GM23338 (cell line): ENCODE data around the gene NANS. TPM values are rescaled to one million over a fixed set of nuclear protein-coding genes. Genes with fewer than 3 reads are reported as not detected.

Experiments
- ATAC-seq: fragments of 200-7000 bp; cut with Tn5 transposase; 3 replicates; pipeline ENCODE4 v1.9.1; 2020
- DNase-seq: peaks from one replicate; pipeline ENCODE4 v3.0.0-alpha.2; 2015; ENCODE audit warnings: low spot score
- H2AFZ ChIP-seq: fragments of 200-600 bp; sonication (generic); 2 replicates; pipeline ENCODE4 v1.8.0; 2016; ENCODE audit warnings: antibody characterized with exemption, mild to moderate bottlenecking, moderate library complexity
- H3F3A ChIP-seq: fragments of 200-600 bp; sonication (generic); replicated peaks from 2 replicates; pipeline ENCODE4 v1.8.0; 2017; ENCODE audit warnings: antibody characterized with exemption, mixed run types, low read depth
- H3K27ac ChIP-seq: fragments of 200-600 bp; sonication (generic); 2 replicates; pipeline ENCODE4 v1.6.1; 2016; ENCODE audit warnings: low read depth
- H3K27me3 ChIP-seq: fragments of 200-600 bp; sonication (generic); 2 replicates; pipeline ENCODE4 v1.8.0; 2016; ENCODE audit warnings: mild to moderate bottlenecking, mixed run types, moderate library complexity; ENCODE audit not compliant: insufficient read depth
- H3K36me3 ChIP-seq: fragments of 200-600 bp; sonication (generic); 2 replicates; pipeline ENCODE4 v1.8.0; 2016; ENCODE audit warnings: mild to moderate bottlenecking; ENCODE audit not compliant: insufficient read depth
- H3K4me1 ChIP-seq: fragments of 200-600 bp; sonication (generic); 2 replicates; pipeline ENCODE4 v1.8.0; 2016; ENCODE audit warnings: mild to moderate bottlenecking, moderate library complexity; ENCODE audit not compliant: insufficient read depth
- H3K4me2 ChIP-seq: fragments of 200-600 bp; sonication (generic); 2 replicates; pipeline ENCODE4 v1.7.1; 2017; ENCODE audit warnings: mixed run types
- H3K4me3 ChIP-seq: fragments of 200-600 bp; sonication (generic); 2 replicates; pipeline ENCODE4 v1.6.1; 2016; ENCODE audit warnings: mixed run types
- H3K79me2 ChIP-seq: fragments of 200-600 bp; sonication (generic); replicated peaks from 2 replicates; pipeline ENCODE4 v1.8.0; 2017; ENCODE audit warnings: mild to moderate bottlenecking; ENCODE audit not compliant: insufficient read depth
- H3K9me2 ChIP-seq: fragments of 200-600 bp; sonication (generic); 2 replicates; pipeline ENCODE4 v1.8.0; 2017; ENCODE audit not compliant: insufficient read depth
- H4K20me1 ChIP-seq: fragments of 200-600 bp; sonication (generic); replicated peaks from 2 replicates; pipeline ENCODE4 v1.8.0; 2017; ENCODE audit warnings: mild to moderate bottlenecking; ENCODE audit not compliant: insufficient read depth
- H3K27ac Mint-ChIP-seq: 2 replicates; pipeline ENCODE4 v1.8.0; 2020; ENCODE audit warnings: inconsistent platforms, mild to moderate bottlenecking, moderate library complexity, mixed read lengths
- H3K27me3 Mint-ChIP-seq: 3 replicates; pipeline ENCODE4 v1.8.0; 2022; ENCODE audit warnings: low read depth, mild to moderate bottlenecking, moderate library complexity, mixed read lengths, inconsistent platforms; ENCODE audit not compliant: insufficient read depth, poor library complexity
- H3K36me3 Mint-ChIP-seq: 3 replicates; pipeline ENCODE4 v1.8.0; 2021; ENCODE audit warnings: low read depth, mild to moderate bottlenecking, inconsistent platforms, moderate library complexity, mixed read lengths
- H3K4me1 Mint-ChIP-seq: 3 replicates; pipeline ENCODE4 v1.8.0; 2020; ENCODE audit warnings: mild to moderate bottlenecking, inconsistent platforms, mixed read lengths
- H3K4me3 Mint-ChIP-seq: 3 replicates; pipeline ENCODE4 v1.8.0; 2021; ENCODE audit warnings: moderate library complexity, mild to moderate bottlenecking, inconsistent platforms, mixed read lengths
- H3K9me3 Mint-ChIP-seq: 3 replicates; pipeline ENCODE4 v1.8.0; 2020; ENCODE audit warnings: moderate library complexity, mild to moderate bottlenecking, inconsistent platforms, mixed read lengths
- CREB1 ChIP-seq: fragments of 250-450 bp; sonication (Bioruptor Pico); IDR thresholded peaks from 2 replicates; pipeline ENCODE4 v1.5.0; 2020; ENCODE audit warnings: low read depth, mild to moderate bottlenecking, moderate library complexity
- CTCF ChIP-seq, 2 experiments: fragments of 200-600 bp in 1 of 2; sonication (generic) in 1 of 2; conservative IDR thresholded peaks; 2 replicates each; pipeline versions ENCODE4 v1.5.1 to v1.6.1; 2016 to 2017; ENCODE audit warnings: antibody characterized with exemption in 2 of 2, low read depth in 2 of 2, mild to moderate bottlenecking in 2 of 2, moderate library complexity in 1 of 2
- ETS1 ChIP-seq: IDR thresholded peaks from 2 replicates; pipeline ENCODE4 v1.6.1; 2016; ENCODE audit warnings: antibody characterized with exemption
- EZH2phosphoT487 ChIP-seq: fragments of 200-600 bp; sonication (generic); IDR thresholded peaks from one replicate; pipeline ENCODE4 v1.8.1; 2018; ENCODE audit warnings: antibody characterized with exemption; ENCODE audit not compliant: unreplicated experiment
- JUNB ChIP-seq: IDR thresholded peaks from one replicate; pipeline ENCODE4 v1.6.1; 2016; ENCODE audit warnings: antibody characterized with exemption; ENCODE audit not compliant: unreplicated experiment
- NANOG ChIP-seq: IDR thresholded peaks from 2 replicates; pipeline ENCODE4 v1.6.1; 2016; ENCODE audit warnings: antibody characterized with exemption, borderline replicate concordance
- POLR2AphosphoS5 ChIP-seq: IDR thresholded peaks from 2 replicates; pipeline ENCODE4 v1.6.1; 2016; ENCODE audit warnings: antibody characterized with exemption, low read depth
- REST ChIP-seq: IDR thresholded peaks from one replicate; pipeline ENCODE4 v1.6.1; 2018; ENCODE audit warnings: antibody characterized with exemption; ENCODE audit not compliant: unreplicated experiment
- ZNF114 ChIP-seq: fragments of 250-450 bp; sonication (Bioruptor Pico); IDR thresholded peaks from 2 replicates; pipeline ENCODE4 v1.5.0; 2020; ENCODE audit warnings: mild to moderate bottlenecking, moderate library complexity
- ZNF331 ChIP-seq: fragments of 250-450 bp; sonication (Bioruptor Pico); IDR thresholded peaks from 2 replicates; pipeline ENCODE4 v1.5.0; 2020; ENCODE audit warnings: low read depth, mild to moderate bottlenecking, moderate library complexity
- ZNF462 ChIP-seq: fragments of 250-450 bp; sonication (Bioruptor Pico); IDR thresholded peaks from 2 replicates; pipeline ENCODE4 v1.5.0; 2020; ENCODE audit warnings: mild to moderate bottlenecking, moderate library complexity
- polyA plus RNA-seq: library from polyadenylated mRNA; unstranded; fragments of >200 nt; fragmentation: Nextera tagmentation; extraction: Ambion mirVana; gene quantifications from 2 replicates; pipeline ENCODE4 v1.2.1, GENCODE V29; 2016
- total RNA-seq: library from RNA; depleted of rRNA; stranded (reverse); fragments of >200 nt; shearing (Covaris generic); gene quantifications from 2 replicates; pipeline ENCODE4 v1.2.3, GENCODE V29; 2014

Gene NANS
- total and polyA plus RNA-seq, 2 experiments from 2014 or later = 67.3 to 77.4 TPM

- no peak for TF ChIP-seq ZNF462 (CRISPR knock-in tag)
Measured at GRCh38 chr9:98094851-98095250, 38.3 kb downstream of the NANS start (continued).

- H3K36me3 ChIP-seq = peaks cover 8% of the 10 kb centered on the region; the same call in 1 of the 2 replicates
- no peak overlapping the region for H3K4me3 ChIP-seq
- H3K27ac ChIP-seq = no peak overlapping the region
- no peaks in the 10 kb centered on the region for H4K20me1 ChIP-seq
- no peaks in the 10 kb centered on the region for H3K9me3 Mint-ChIP-seq
- H3K9me2 ChIP-seq = no peaks in the 10 kb centered on the region
- H3K79me2 ChIP-seq = no peaks in the 10 kb centered on the region
- peaks cover 5% of the 10 kb centered on the region; the same call in 1 of the 3 replicates for H3K36me3 Mint-ChIP-seq
- peaks cover 22% of the 10 kb centered on the region for H3K27me3 Mint-ChIP-seq
- no peak overlapping the region for H3K4me2 ChIP-seq
- H3K27ac Mint-ChIP-seq = no peak overlapping the region
- H3K4me1 ChIP-seq = peaks cover 14% of the 10 kb centered on the region
- ATAC-seq = no peak
- no peak for DNase-seq
- peaks cover 24% of the 10 kb centered on the region for H3K4me1 Mint-ChIP-seq
- no peaks in the 10 kb centered on the region for H3K27me3 ChIP-seq
- H2AFZ ChIP-seq = no peak overlapping the region
- H3F3A ChIP-seq = no peaks in the 10 kb centered on the region
- TF ChIP-seq ZNF114 (CRISPR knock-in tag) (no peak), JUNB (no peak), NANOG (no peak), EZH2phosphoT487 (no peak), REST (no peak), CTCF (conservative IDR thresholded peaks at IDR 0.05; ENCODE audit: low read depth in 2 of 2) (no peak), ETS1 (no peak), CREB1 (no peak), POLR2AphosphoS5 (no peak), ZNF331 (CRISPR knock-in tag) (no peak)
- H3K4me3 Mint-ChIP-seq = no peak overlapping the region
Measured at GRCh38 chr9:98095401-98095800, 38.9 kb downstream of the NANS start.
